Amygdala (tissue), 56 donors: ENCODE results near the gene PEMT.
A peak's percentile ranks its signal among the peaks of the same experiment; 100 is the strongest.
"Not testable (repeated sequence)": the region's sequence is repeated elsewhere in the genome, so short reads cannot be mapped to it uniquely, and the experiment has no call there.

ENCODE experiments used
- DNase-seq, 56 donors: peaks; one replicate each; lab custom pipeline; 2025; lab: John Stamatoyannopoulos, UW

The PEMT gene

DNA sequence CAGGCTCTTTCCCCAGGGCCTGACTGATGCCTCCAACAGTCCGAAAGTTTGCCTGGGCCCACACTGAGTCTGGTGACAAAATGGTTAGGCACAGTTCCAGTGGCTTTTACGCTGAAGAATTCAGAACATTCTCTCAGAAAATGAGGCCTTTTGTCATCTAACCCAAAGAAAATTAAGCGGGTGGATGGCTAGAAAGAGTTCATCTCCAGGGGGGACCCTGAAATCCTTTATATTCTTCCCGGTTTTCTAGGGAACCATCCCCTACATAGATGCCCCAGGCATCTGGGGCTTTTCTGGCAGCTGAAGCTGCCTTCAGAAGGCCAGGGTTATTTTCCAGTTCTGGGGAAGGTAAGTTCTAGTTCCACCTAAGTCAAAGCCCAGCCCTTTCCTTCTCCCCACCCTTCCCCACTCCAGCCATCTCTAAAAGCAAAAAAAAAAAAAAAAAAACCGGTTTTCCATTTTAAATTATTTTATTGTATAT, 97.5 kb downstream of the PEMT start:
- DNase-seq: no peak

DNA sequence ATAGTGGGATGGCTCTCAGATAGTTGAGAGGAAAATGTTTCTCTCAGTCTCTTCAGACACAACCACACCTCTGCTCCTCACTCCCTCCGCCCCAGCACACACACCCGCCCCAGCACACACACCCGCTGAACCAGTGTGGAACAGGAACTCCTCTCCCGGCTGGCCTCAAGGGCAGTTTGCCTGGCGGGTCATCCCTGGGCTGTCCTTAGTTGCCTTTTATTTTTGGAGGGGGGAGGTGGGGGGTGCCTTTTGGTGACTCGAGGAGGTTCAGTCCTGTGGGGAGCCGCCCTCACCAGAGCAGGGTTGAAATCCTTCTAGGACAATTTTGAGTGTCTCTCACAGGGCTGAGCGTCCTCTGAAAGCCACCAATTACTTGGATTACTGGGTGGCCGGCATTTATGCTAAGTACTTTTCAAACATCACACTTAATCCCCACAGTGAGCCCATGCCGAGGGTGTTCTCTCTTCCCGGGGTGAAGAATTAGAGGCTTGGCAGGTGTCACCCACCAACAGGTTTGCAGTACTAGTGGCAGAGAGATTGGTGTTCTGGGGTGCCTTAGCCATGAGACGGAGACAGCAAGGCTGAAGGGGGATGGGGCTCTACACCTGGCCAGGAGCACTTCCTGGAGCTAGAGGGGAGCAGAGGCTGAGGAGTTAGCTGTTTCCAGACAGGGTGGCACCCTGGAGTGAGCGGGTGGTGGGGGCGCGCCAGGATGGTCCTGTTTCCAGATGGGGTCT, 98.1 kb downstream of the PEMT start:
- peak in 2 of 56 donors; percentile 31 to 32 for DNase-seq

GRCh38 chr17:17492571-17492970, 98.9 kb downstream of the PEMT start:
- no peak for DNase-seq

DNA sequence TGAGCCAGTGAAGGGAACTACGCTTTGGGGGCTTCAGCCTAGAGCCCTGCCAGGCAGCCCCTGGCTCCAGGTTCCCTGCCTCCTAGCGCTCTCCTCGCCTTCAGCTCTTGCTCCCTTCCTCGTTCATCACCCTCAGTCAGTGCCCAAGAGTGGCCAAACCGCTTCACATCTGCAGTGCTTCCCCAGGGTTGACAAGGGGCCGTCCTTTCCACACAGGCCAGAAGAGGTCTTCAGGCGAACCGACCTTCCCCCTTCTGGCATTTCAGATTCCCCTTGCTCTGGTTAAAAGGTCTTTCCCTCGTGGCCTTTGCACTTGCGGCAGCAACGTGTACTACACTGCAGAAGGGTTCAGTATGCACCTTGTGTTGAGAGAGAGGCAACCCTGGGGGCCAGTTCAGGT, 99.4 kb downstream of the PEMT start:
- no peak for DNase-seq

DNA sequence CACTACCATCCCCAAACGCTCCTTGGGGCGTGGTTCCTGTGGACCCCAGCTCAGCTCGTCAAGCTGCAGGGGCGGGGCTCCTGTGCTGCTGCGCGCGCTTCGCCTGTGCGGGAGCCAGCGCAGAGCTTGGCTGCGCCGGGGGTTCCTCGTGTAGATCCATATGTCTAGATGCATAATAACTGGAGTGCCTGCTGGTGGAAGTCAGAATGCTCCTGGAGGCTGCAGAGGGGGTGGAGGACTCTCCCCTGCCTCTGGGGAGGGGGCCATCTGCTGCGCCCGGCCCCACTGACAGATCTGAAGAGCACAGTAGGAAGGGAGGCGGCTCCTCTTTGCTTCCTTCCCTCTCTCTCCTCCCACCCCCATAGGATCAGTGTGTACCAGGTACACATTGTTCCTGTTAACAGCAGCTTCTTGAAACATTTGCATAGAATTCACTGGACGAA, 99.9 kb downstream of the PEMT start:
- DNase-seq: peak in 18 of 56 donors; percentile 25 to 75 (median 48)

- DNase-seq: no peak
Measured at GRCh38 chr17:17491031-17491471, 100.5 kb downstream of the PEMT start.

- DNase-seq: no peak
Measured at GRCh38 chr17:17487998-17488397, 103.5 kb downstream of the PEMT start.

GRCh38 chr17:17486416-17486815, 105.1 kb downstream of the PEMT start:
- not testable (repeated sequence) for DNase-seq

- no peak for DNase-seq
Measured at GRCh38 chr17:17485420-17485819, 106.1 kb downstream of the PEMT start.

- DNase-seq: no peak
Measured at GRCh38 chr17:17484451-17484899, 107.0 kb downstream of the PEMT start.

- no peak for DNase-seq
Measured at GRCh38 chr17:17481860-17482259, 109.6 kb downstream of the PEMT start.

GRCh38 chr17:17480593-17481148, 110.8 kb downstream of the PEMT start:
- no peak for DNase-seq

DNA sequence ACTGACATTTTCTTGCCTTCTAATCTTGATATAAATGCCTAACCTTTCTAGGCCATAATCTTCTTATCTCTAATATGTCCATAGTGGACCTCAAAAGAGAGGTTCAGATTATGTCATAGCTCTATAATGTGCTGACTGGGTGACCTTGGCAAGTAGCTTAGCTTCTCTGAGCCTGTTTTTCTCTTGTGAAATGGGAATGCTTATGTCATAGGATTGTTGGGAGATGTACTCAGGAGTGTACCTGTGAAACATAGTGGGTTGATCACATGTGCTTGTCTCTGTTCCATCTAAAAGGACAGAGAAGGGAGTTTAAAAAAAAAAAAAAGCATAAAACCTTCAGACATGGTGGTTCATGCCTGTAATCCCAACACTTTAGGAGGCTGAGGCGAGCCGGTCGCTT, 112.3 kb downstream of the PEMT start:
- DNase-seq: no peak

DNA sequence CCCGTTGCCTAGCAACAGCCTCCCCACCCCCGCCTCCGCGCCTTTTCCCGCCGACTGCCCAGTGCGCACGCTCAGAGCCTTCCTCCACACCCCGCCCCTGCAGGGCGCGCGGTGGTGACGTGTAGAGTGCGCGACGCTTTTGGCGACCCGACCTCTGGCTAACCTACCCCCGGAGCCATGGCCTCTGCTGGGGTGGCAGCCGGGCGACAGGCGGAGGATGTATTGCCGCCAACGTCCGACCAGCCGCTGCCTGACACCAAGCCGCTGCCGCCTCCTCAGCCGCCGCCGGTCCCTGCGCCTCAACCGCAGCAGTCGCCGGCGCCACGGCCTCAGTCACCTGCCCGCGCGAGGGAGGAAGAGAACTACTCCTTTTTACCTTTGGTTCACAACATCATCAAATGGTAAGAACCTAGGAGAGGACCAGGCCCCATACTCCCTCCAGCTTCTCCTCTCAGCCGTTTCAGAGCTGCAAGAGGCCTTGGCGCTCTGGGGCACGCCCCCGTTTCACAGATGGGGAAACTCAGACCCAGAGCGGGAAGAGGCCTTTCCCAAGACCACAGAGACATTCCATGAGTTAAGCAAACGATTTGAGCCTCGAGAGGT, 114.5 kb downstream of the PEMT start, which contains the start of gene MED9:
MED9 (plus strand) TSS at position 136 of the 603 bp plus-strand sequence; CDS start at position 178, 42 bp downstream.
- peak; percentile 27 to 92 (median 82) for DNase-seq

DNA sequence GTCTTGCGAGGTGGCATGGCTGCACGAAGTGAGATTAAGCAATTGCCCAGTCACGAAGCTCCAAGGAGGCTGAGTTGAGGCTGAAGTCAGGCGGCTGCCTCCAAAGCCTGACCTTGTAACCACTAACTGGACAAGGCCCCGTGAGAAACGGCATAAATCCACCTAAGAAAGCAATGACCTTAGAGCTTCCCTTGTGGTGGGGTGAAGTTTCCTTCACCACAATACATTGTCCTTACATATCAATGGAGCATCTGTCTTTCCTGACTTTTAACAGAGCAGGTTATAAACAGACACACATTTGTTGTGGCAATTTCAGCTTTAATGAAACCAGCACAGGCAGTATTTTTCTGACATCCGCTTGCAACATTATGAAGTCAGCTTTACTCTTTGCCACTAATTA, 117.2 kb downstream of the PEMT start:
- DNase-seq: no peak

GRCh38 chr17:17472333-17472920, 119.1 kb downstream of the PEMT start:
- no peak for DNase-seq

- no peak for DNase-seq
Measured at GRCh38 chr17:17469996-17470395, 121.5 kb downstream of the PEMT start.

DNA sequence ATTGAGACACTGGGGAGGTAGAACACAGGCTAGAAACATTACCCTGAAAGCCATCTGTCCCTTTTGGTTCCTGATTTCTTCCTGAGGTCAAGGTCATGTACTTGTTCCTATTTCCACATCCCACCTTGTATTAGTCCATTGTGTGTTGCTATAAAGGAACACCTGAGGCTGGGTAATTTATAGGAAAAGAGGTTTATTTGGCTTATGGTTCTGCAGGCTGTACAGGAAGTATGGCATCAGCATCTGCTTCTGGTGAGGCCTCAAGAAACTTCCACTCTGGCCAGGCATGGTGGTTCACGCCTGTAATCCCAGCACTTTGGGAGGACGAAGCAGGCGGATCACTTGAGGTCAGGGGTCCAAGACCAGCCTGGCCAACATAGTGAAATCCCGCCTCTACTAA, 122.2 kb downstream of the PEMT start:
- DNase-seq: no peak

DNA sequence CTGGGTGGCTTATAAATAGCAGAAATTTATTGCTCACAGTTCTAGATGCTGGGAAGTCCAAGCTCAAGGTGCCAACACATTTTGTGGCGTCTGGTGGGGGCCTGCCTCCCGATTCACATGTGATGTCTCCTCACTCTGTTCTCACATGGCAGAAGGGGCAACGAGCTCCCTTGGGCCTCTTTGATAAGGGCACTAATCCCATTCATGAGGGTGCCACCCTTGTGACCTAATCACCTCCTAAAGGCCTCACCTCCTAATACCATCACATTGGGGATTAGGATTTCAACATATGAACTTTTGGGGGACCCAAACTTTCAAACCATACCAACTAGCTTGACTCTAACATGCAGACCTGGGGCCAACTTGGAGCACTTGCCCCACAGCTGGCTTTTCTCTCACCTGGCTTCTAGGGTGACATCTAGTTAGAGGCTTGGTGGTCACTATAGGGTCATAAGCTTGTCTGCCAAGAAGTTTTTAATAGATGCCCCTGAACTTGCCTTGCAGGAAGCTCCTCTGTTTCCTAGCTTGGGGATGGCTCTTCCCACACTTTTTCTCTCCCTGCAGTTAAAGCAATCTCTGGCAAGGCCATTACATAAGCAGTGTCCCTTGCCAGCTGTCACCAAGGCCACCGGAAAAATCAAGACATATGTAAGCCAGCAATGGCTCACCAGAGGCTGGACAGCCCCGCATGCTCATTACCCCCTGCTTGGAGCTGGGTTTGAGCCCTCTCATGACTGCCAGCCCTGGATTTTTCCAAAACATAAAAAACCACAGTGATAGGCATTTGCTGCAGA, 123.1 kb downstream of the PEMT start:
- DNase-seq: peak in 6 of 56 donors; percentile 17 to 29 (median 21)

DNA sequence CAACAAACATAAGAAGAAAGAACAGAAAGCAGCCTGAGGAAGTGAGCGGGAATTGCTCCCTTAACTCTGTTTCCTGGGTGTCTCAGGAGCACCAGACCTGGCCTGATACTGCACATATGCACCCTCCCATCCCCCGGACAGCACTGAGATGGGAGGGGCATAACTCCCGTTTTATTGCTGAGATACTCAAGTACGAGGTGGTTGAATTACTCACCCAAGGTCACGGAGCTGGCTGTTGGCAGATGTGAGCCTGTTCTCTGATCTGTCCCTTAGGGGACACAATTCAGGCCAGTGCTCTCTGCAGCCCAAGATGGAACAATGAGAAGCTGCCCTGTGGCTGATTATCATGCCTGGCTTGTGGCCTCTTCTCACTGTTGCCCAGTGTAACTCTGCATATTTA, 123.8 kb downstream of the PEMT start:
- DNase-seq: no peak
